ENCODE data around the gene TAS2R42. TPM values are rescaled to one million over a fixed set of nuclear protein-coding genes. Genes with fewer than 3 reads are reported as not detected.

TAS2R42 gene
- total RNA-seq, 2 experiments from 2014 or later: not detected

Other genes with a start within 250 kb of the TAS2R42 start
- 2.9 and 4.5 TPM in 2 replicates for gene TAS2R14, start 247.7 kb downstream of the TAS2R42 start, total RNA-seq (2014; rRNA removed; shearing (Covaris generic))
- gene TAS2R14, start 247.7 kb downstream of the TAS2R42 start, total RNA-seq (2022): 2.4 and 2.8 TPM in 2 replicates
- 1.4 and 1.6 TPM in 2 replicates for gene TAS2R50, start 200.0 kb downstream of the TAS2R42 start, total RNA-seq (2014; rRNA removed; shearing (Covaris generic))
- 0.76 and 1.4 TPM in 2 replicates for gene TAS2R50, start 200.0 kb downstream of the TAS2R42 start, total RNA-seq (2022)
- gene TAS2R20, start 188.6 kb downstream of the TAS2R42 start, total RNA-seq (2014; rRNA removed; shearing (Covaris generic)): 2.1 and 4.6 TPM in 2 replicates
- 1.9 and 2.3 TPM in 2 replicates for gene TAS2R20, start 188.6 kb downstream of the TAS2R42 start, total RNA-seq (2022)
- gene TAS2R19, start 164.3 kb downstream of the TAS2R42 start, total RNA-seq (2014; rRNA removed; shearing (Covaris generic)): 2.0 and 3.2 TPM in 2 replicates
- 2.9 and 3.4 TPM in 2 replicates for gene TAS2R19, start 164.3 kb downstream of the TAS2R42 start, total RNA-seq (2022)
- gene TAS2R31, start 155.5 kb downstream of the TAS2R42 start, total RNA-seq (2014; rRNA removed; shearing (Covaris generic)): 1.3 and 2.2 TPM in 2 replicates
- gene TAS2R31, start 155.5 kb downstream of the TAS2R42 start, total RNA-seq (2022): 3.5 and 4.3 TPM in 2 replicates
- 1.3 TPM in 1 of 2 replicates, not detected in the other for gene TAS2R46, start 124.6 kb downstream of the TAS2R42 start, total RNA-seq (2014; rRNA removed; shearing (Covaris generic))
- gene TAS2R46, start 124.6 kb downstream of the TAS2R42 start, total RNA-seq (2022): 1.4 and 1.6 TPM in 2 replicates
- gene TAS2R43, start 94.6 kb downstream of the TAS2R42 start, total RNA-seq (2014; rRNA removed; shearing (Covaris generic)): 3.1 and 4.7 TPM in 2 replicates
- 3.0 and 3.1 TPM in 2 replicates for gene TAS2R43, start 94.6 kb downstream of the TAS2R42 start, total RNA-seq (2022)
- gene TAS2R30, start 52.3 kb downstream of the TAS2R42 start, total RNA-seq (2014; rRNA removed; shearing (Covaris generic)): 4.1 and 5.4 TPM in 2 replicates
- gene TAS2R30, start 52.3 kb downstream of the TAS2R42 start, total RNA-seq (2022): 6.0 and 6.5 TPM in 2 replicates
- 5.8 and 8.4 TPM in 2 replicates for gene SMIM10L1, start 15.7 kb downstream of the TAS2R42 start, total RNA-seq (2014; rRNA removed; shearing (Covaris generic))
- gene SMIM10L1, start 15.7 kb downstream of the TAS2R42 start, total RNA-seq (2022): 6.9 and 7.8 TPM in 2 replicates
- not detected in 2 replicates for gene PRB3, start 82.8 kb upstream of the TAS2R42 start, total RNA-seq (2014; rRNA removed; shearing (Covaris generic))
- gene PRB3, start 82.8 kb upstream of the TAS2R42 start, total RNA-seq (2022): not detected in 2 replicates
- not detected in 2 replicates for gene PRB4, start 123.5 kb upstream of the TAS2R42 start, total RNA-seq (2014; rRNA removed; shearing (Covaris generic))
- not detected in 2 replicates for gene PRB4, start 123.5 kb upstream of the TAS2R42 start, total RNA-seq (2022)
- gene PRB2, start 208.6 kb upstream of the TAS2R42 start, total RNA-seq (2014; rRNA removed; shearing (Covaris generic)): not detected in 2 replicates
- not detected in 2 replicates for gene PRB2, start 208.6 kb upstream of the TAS2R42 start, total RNA-seq (2022)

All from OCI-LY7 (cell line).